Measurements from ENCODE around the gene PAOX. TPM values are rescaled to one million over a fixed set of nuclear protein-coding genes. Genes with fewer than 3 reads are reported as not detected.
A peak's percentile ranks its signal among the peaks of the same experiment; 100 is the strongest.

Gene PAOX
- total and polyA plus RNA-seq, 11 donors: 2.1 to 7.3 (median 3.4) TPM

DNA sequence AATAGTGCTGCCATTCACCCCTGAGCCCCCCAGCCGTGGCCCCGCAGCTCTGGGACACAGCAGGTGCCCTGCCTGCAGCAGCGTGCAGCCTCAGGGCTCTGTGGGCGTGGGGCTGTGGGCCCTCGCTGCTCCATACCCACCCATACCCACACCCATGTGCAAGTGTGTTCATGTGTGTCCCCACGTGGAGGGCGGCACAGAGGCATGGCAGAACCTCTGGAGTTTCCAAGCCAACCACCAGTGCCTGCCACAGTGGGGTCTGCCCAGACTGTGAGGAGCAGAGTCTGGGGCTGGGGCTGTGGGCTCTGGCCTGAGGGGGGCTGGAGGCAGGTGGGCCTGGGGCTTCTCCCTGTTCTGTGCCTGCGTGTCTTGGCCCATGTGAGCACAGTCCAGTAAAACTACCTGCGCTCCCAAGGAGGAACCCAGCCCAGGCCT is 29.5 kb upstream of the PAOX start:
- peak in 1 of 5 donors; percentile 44 for DNase-seq

DNA sequence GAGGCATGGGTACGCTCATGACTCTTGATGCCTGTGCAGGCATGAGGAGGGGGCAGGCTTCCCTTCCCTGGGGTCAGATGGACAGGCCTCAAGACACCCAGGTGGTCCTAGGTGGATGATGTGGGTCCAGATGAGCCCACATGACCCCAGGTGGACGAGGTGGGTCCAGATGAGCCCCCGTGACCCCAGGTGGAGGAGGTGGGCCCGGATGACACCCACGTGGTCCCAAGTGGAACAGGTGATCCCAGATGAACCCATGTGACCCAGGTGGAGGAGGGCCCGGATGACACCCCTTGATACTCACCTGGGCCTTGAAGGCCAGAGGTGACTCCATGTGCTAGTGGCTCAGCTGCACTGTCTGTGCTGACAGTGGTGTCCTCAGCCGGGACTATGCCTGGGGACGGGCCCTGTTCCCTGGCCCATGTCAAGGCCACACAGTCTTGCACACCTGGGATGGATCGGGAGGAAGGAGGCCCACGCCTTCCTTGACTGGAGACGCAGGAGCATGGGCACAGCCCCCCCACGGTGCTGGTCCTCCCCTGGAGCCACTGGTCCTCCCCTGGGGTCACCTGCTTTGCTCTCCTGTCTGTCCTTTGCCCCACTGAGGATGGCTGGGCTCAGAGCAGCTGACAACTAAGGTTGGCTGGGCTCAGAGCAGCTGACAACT is 28.6 kb upstream of the PAOX start:
- H3K9me3 ChIP-seq: no peaks in the 10 kb centered on the region
- no peak overlapping the region for H3K27ac ChIP-seq
- ATAC-seq (no peak), DNase-seq (peak in 1 of 5 donors; percentile 44)
- intact Hi-C loops (cut with DNase I): no loop called here
- H3K27me3 ChIP-seq: peaks cover 0 to 44% (median 16%) of the 10 kb centered on the region in 9 donors
- no peak for TF ChIP-seq POLR2A (IDR thresholded peaks at IDR 0.05)
- TF ChIP-seq, protein P1, sequence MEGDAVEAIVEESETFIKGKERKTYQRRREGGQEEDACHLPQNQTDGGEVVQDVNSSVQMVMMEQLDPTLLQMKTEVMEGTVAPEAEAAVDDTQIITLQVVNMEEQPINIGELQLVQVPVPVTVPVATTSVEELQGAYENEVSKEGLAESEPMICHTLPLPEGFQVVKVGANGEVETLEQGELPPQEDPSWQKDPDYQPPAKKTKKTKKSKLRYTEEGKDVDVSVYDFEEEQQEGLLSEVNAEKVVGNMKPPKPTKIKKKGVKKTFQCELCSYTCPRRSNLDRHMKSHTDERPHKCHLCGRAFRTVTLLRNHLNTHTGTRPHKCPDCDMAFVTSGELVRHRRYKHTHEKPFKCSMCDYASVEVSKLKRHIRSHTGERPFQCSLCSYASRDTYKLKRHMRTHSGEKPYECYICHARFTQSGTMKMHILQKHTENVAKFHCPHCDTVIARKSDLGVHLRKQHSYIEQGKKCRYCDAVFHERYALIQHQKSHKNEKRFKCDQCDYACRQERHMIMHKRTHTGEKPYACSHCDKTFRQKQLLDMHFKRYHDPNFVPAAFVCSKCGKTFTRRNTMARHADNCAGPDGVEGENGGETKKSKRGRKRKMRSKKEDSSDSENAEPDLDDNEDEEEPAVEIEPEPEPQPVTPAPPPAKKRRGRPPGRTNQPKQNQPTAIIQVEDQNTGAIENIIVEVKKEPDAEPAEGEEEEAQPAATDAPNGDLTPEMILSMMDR (IDR thresholded peaks at IDR 0.05): no peak
- H3K4me3 ChIP-seq: no peak overlapping the region
- WGBS, 4 donors: 69 to 83% (median 80%) methylated on average over 1 to 12 of the region's 12 CpGs
- no peaks in the 10 kb centered on the region for H3K4me1 ChIP-seq
- peaks cover 0 to 3% (median 0%) of the 10 kb centered on the region in 9 donors for H3K36me3 ChIP-seq

More for the DNA sequence above, 29.5 kb upstream of the PAOX start:
- intact Hi-C loops (cut with DNase I): no loop called here
- Histone ChIP-seq H3K4me3 (no peak overlapping the region), H3K27me3 (peaks cover 0 to 44% (median 17%) of the 10 kb centered on the region in 9 donors), H3K36me3 (no peaks in the 10 kb centered on the region), H3K27ac (no peak overlapping the region), H3K9me3 (no peaks in the 10 kb centered on the region), H3K4me1 (no peaks in the 10 kb centered on the region)
- ATAC-seq: no peak
- 62 to 80% (median 75%) methylated on average over 5 to 9 of the region's 9 CpGs for WGBS, 4 donors
- no peak for TF ChIP-seq POLR2A (IDR thresholded peaks at IDR 0.05)
- TF ChIP-seq, protein P1 (IDR thresholded peaks at IDR 0.05): no peak

DNA sequence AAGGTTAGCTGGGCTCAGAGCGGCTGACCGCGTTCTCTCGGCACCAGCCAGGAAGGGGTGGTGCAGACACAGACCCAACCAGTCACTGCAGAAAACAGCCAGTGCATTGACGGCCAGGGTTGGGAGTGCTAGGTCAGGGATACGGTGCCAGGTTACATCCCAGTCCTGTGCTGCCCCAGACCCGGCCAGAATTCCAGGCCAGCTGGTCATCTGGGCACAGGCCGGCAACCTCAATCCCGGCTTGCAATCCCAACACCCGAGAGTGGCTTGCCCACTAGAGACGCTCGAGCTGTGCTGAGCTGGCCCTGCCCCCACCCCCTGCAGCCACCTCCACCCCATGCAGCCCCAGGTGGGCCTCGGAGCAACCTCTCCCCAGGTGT is 28.1 kb upstream of the PAOX start:
- TF ChIP-seq POLR2A (IDR thresholded peaks at IDR 0.05): no peak
- TF ChIP-seq, protein P1 (IDR thresholded peaks at IDR 0.05): no peak
- peaks cover 0 to 39% (median 16%) of the 10 kb centered on the region in 9 donors for H3K27me3 ChIP-seq
- peaks cover 0 to 5% (median 0%) of the 10 kb centered on the region in 9 donors for H3K36me3 ChIP-seq
- DNase-seq: peak in 1 of 5 donors; percentile 49
- H3K27ac ChIP-seq: no peak overlapping the region
- 24 to 67% (median 41%) methylated on average over 4 to 13 of the region's 13 CpGs for WGBS, 4 donors
- H3K9me3 ChIP-seq: no peaks in the 10 kb centered on the region
- H3K4me3 ChIP-seq: no peak overlapping the region
- H3K4me1 ChIP-seq: peaks cover 0 to 2% (median 0%) of the 10 kb centered on the region in 12 donors
- intact Hi-C loops (cut with DNase I): no loop called here
- ATAC-seq: no peak

DNA sequence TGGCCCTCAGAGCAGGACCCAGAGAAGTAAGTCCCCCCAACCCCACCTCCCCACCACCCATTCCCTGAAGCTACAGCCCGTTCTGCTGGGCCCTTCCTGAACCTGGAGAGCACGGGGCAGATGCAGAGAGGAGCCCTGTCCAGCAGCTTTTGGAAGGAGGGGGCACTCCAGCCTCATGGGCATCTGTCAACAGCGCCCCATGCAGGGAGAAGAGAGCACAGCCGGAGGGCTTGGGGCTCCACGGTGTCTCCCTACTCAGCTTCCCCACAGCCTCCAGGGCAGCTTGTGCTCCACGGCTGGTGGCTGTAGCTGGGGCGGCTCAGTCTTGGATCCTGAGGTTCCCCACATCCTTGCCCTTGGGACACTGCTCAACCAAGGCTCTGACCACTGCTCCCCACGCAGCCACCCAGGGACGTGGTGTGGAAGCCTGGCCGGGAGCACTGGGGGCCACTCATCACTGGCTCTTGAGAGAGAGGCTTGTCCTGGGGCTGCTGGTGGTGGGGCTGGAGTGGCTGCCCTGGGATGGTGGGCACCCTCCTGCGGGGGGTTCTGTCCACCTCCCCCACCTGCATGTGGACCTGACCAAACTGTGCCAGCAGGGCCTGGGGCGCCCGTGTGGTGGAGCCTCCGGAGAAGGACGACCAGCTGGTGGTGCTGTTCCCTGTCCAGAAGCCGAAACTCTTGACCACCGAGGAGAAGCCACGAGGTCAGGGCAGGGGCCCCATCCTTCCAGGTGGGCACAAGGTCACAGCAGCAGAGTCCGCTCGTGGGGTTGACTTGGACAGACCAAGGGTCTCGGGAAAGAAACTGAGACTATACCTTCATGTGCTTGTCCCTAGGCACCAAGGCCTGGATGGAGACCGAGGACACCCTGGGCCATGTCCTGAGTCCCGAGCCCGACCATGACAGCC is 27.4 kb upstream of the PAOX start:
- peaks cover 0 to 5% (median 0%) of the 10 kb centered on the region in 9 donors for H3K36me3 ChIP-seq
- 63 to 78% (median 69%) methylated on average over 14 to 24 of the region's 24 CpGs for WGBS, 4 donors
- TF ChIP-seq, protein P1 (IDR thresholded peaks at IDR 0.05): no peak
- no peak for TF ChIP-seq POLR2A (IDR thresholded peaks at IDR 0.05)
- H3K27me3 ChIP-seq: peaks cover 0 to 32% (median 14%) of the 10 kb centered on the region in 9 donors
- H3K4me3 ChIP-seq: no peak overlapping the region
- intact Hi-C loops (cut with DNase I): no loop called here
- no peak for ATAC-seq
- no peak overlapping the region for H3K27ac ChIP-seq
- no peaks in the 10 kb centered on the region for H3K9me3 ChIP-seq
- peak in 1 of 5 donors; percentile 56 for DNase-seq
- H3K4me1 ChIP-seq: peaks cover 0 to 9% (median 4%) of the 10 kb centered on the region in 12 donors
